H1 (cell line): Measurements from ENCODE around the gene VPS13C. TPM values are rescaled to one million over a fixed set of nuclear protein-coding genes. Genes with fewer than 3 reads are reported as not detected.

Source experiments
- HDAC2 ChIP-seq, 2 experiments: fragments of 300-600 bp in 1 of 2; sonication (generic) in 1 of 2; IDR thresholded peaks; 2 replicates each; pipeline ENCODE4 v1.6.1; 2011 to 2012; ENCODE audit warnings: low read depth in 2 of 2, low read length in 2 of 2, mild to moderate bottlenecking in 2 of 2, moderate library complexity in 2 of 2, borderline replicate concordance in 1 of 2, inconsistent platforms in 1 of 2
- SP2 ChIP-seq: IDR thresholded peaks from 2 replicates; pipeline ENCODE4 v1.6.1; 2012; ENCODE audit warnings: mild to moderate bottlenecking, low read length, inconsistent platforms
- TAF7 ChIP-seq: optimal IDR thresholded peaks from 2 replicates; pipeline ENCODE3; 2011; ENCODE audit warnings: low read depth, mild to moderate bottlenecking, inconsistent platforms, low read length, moderate library complexity, borderline replicate concordance
- polyA plus RNA-seq, 7 experiments: library from polyadenylated mRNA; depleted of rRNA in 3 of 7; stranded (reverse) in 5 of 7; unstranded in 2 of 7; fragments of >200 nt in 5 of 7; fragments of 200-250 nt in 2 of 7; gene quantifications; 1 replicate in 5 of 7; 2 replicates in 1 of 7; 4 replicates in 1 of 7; pipeline versions ENCODE4 v1.2.1 to v1.2.3, GENCODE V29; 2011 to 2013; ENCODE audit warnings: missing spikeins in 2 of 7, mixed read lengths in 2 of 7
- total RNA-seq: library from RNA; stranded (reverse); fragmentation: NEBNext Ultra II Directional; extraction: Animal tissue kit (Norgen Biotek cat#: 25700); gene quantifications from 2 replicates; pipeline ENCODE4 v1.2.1, GENCODE V29; 2021
- TF ChIP-seq, protein P1 (sequence below): IDR thresholded peaks from 2 replicates; pipeline ENCODE4 v1.6.1; 2012; ENCODE audit warnings: inconsistent platforms

The VPS13C gene
- total and polyA plus RNA-seq, 2 of the 8 experiments (the other 6 are each of a cell fraction or from before 2014, with no cell fraction given) = 4.8 to 18.8 TPM

DNA sequence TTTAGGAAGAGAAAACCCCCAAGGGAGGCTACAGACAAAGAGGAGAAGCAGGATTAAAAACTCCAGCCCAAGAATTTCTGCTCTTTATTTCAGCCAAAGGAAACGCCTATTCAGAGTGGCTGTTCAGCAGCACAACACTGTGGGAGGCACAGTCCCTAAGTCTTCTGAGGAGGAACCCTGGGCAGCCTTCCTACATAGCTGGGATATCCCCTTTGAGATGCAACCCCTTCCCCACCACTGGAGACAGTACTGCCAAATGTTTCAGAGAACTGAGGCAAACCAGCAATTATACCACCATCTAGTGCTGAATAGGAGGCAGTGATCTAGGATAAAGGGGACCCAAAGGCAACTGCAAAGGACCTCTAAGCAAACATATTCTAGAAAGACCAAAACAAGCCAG lies 168.1 kb downstream of the VPS13C start (continued):
- TF ChIP-seq TAF7 (peak; percentile 94), SP2 (no peak), HDAC2 (IDR thresholded peaks at IDR 0.05; ENCODE audit: borderline replicate concordance in 1 of 2, low read depth in 2 of 2, low read length in 2 of 2) (0 out of 4 replicates have a peak, but pooled peaks of 1 of the 2 experiments have one; percentile 45)
- TF ChIP-seq, protein P1, sequence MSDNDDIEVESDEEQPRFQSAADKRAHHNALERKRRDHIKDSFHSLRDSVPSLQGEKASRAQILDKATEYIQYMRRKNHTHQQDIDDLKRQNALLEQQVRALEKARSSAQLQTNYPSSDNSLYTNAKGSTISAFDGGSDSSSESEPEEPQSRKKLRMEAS = no peak
